HG03159 (cell line): Measurements from ENCODE around the gene FGF14.
"Not testable (repeated sequence)": the region's sequence is repeated elsewhere in the genome, so short reads cannot be mapped to it uniquely, and the experiment has no call there.

Experiments used
- ATAC-seq: cut with Tn5 transposase; IDR thresholded peaks from one replicate; pipeline ENCODE4 v1.9.1; 2021; ENCODE audit warnings: mild to moderate bottlenecking, moderate library complexity; ENCODE audit not compliant: unreplicated experiment

FGF14 gene

DNA sequence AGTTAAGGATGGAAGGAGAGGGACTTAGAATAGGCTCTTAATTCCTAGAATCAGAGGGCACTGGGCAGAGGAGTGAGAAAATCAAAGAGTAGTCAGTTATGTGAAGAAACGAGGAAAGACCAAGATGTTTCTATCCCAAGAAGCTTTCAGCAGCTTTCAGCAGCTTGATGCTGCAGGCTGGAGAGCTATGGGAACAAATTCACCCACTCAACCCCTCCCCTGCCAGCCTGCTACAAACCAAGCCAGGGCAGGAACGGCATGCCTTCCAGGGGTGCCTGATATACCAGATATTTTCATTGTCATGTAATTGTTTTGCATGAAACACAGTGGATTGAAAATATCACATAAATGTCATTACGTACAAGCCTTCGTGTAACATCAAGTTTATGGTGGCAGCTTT lies 262.2 kb downstream of the FGF14 start:
- ATAC-seq, result no peak

DNA sequence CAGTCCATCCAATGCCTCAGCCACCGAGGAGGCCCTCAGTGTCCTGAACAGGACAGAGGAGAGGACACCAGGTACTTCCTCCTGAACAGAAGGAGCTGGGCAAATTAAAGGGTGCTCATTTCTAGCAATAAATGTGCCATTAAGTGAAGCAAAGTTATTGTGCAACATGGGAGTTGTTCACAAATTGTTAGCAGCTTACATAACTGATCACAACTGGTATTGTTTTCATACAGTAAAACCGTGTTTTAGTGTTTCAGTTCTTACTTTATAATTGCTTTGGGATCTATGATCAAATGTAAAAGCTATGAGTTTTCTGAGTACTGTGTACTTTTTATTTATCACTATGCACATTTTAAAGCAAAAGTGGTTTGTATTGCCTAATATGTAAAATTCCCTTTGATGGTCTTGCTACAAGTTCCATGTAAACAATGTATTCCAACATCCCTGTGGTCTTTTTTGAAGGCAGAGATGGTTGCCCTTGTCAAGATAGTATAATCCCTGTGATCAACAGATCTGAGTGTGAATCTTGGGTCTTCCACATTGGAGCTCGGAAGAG lies 263.1 kb downstream of the FGF14 start:
- no peak for ATAC-seq

DNA sequence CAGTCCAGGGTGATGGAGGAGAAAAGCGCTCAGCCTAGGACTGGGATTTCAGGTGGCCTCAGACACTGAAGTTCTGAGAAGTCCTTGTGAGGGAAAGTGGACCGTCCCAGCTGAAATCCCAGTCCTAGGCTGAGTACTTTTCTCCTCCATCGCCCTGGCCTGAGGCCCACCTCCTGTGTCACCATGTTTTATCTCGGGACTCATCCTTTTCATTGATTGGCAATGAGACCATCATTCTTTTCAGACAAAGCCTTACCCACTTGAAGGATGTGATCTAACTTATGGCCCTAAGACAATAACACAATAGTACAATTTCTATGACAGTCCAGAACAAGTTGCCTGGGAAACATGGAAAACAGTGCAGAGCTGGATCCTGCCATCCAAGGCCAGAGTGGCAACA lies 263.9 kb downstream of the FGF14 start:
- not testable (repeated sequence) for ATAC-seq

DNA sequence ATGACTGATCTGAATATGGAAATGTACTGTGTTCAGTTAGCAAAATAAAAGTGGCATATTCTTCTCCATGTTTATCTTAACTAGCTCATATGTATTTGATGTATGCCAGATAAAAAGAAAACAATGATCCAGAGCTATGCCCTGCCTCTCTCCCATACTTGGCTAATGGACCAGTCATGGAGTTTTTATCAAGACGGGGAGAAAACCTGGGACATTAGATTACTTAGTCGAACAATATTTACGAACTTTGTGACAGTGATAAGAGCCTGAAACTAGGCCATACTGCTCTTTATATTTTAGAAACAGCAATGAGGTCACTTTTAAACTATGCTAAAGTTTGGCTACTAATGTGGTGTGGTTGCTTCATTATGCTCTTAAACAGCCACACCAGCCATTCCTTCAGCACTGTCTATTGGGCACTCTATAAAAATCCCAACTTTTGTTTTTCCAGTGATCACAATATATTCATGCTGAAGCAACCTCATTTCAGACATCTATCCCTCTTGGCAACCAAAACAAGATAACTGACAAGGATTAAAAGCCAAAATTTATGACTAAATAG lies 265.0 kb downstream of the FGF14 start:
- no peak for ATAC-seq

DNA sequence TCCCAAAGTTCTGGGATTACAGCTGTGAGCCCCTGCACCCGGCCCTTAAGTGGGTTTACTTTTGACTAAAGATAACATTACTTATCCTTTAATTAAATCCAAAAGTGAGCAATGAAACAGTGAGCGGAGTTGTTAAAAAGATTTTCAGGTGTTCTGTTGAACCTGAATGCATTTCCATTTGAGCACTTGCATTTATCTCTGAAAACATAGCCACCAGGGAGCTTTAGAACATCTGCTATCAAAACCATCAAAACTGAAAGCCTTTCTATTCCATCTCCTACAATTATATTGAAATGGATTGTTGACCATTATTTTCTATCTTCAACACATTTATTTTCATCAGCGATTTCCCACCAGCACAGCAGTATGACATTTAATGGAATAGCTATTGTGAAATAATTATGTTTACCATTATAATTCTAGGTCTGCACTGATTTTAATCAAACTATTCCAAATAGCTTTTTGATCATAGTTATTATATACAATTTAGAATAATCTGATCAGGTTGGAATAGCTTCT lies 269.0 kb downstream of the FGF14 start:
- no peak for ATAC-seq

DNA sequence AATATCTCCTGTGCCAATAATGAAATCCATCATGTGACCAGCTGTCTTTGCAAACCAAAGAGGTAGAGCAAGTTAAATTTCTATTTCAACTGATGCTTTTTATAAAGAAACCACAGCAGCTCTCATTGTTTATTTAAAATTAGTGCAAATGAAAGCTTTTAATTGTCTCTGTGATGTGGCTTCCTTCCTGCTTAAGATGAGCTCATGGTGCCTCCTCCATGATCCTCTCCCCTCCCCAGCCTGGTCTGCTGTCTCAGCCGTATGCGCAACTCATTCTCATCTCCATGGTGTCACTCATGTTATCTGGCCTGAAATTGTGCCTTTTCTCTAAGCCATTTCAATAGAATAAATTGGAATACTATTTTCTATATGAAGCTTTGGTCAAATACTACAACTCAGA lies 270.6 kb downstream of the FGF14 start:
- ATAC-seq, result no peak

DNA sequence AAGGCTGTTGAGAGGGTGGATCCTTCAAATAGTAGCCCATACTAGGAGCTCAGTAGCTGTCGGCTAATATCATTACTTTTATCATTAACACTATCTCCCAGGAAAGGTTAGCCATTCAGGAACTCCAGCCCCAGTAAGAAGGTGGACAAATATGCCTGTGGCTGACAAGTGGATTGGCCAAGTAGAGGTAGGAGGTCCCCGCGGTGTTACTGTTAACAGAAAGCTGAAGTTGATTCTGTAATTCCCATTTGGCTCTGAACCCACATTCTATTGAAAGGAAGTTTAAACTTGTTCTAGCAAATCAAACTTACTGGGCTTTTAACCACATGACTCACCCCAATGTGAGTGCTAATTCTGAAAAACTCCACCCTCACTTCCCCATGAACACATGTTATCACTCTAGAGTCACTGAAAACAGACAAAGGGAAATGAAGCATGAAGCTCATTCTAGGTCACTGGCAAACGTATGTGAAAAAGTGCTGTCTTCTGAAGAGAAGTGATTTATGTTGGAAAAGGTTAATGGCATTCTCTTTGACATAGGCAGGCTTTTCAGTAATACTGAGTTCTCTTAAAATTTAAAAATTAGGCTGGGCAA lies 273.5 kb downstream of the FGF14 start:
- ATAC-seq, result no peak

DNA sequence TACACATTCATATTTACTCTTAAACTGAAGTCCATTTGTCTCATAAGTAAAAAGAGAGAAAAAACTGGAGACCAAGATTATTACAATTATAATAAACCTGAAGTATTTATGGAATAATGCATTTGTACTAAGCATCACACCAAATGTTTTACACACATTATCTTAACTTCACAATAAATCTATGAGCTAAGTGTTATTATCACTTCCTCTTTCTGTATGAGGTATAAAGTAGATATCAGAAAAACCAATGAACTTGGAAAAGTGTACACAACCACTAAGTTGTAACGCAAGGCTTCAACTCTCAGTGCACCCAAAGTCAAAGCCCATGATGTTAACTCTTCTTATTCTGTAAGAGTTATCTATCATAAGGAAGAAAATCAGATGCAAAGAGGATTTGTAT lies 274.7 kb downstream of the FGF14 start:
- no peak for ATAC-seq

DNA sequence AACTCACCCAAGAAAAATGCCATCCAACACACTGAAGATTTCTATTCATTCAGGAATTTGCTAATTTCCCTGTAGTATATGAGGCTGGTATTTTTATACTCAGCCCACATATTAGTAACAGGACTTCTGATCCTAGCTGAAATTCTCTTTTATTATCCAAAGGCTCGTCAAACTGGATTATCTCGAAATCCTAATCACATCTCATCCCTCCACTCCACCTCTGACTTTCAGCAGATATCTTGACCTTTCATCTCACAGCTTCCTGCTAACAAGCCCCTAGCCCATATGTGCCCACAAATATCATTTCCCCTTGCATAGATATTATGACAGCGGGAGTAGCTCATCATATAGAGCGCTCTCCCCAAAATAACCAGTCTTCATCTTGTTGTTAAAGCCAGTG lies 279.7 kb downstream of the FGF14 start:
- ATAC-seq, result no peak

DNA sequence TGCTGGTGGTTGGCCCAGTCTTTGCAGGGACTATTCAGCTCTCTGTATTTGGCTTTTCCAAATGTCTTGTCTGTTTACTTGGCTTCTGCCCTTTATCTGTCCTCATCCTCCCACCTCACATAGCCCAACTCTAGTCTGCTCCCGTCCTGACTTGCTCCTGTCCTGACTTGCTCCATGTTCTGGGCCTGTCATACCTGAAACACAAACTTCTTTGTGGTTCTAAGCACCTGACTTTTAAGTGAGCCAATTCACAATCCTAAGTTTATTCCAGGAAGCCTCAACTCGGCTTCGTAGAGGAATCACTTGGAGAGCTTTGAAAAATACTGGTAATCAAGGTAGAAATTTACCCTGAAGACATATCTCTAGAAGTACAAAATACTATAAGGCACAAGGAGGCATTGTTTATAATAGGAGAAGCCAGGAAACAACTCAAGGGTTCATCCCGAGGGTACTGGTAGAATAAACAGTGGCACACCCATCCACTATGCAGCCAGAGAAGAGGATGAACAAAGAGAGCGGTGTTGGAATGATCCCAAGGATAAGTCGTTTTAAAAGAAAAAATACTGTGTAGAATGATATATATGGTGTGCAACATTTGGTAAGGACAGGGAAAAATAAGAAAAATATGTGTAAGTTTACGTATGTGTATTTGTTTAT lies 284.5 kb downstream of the FGF14 start:
- no peak for ATAC-seq

DNA sequence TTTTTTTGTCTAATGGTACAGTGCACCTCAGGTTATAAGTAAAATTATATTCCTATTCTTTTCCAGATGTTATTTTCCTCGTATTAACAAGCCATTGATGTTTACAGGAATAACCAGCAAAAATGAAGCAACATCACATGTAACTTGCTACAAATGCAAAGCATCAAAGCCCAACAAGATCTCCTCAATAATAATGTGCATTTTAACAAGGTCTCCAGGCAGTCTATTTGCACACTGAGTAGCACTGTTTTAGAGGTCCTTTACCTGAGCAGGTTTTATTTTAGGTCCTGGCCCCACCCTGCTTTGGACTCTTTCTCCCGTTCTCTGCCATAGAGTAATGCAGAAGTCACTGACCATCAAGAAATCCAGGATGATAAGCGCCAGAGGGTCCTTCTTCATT lies 298.4 kb downstream of the FGF14 start:
- no peak for ATAC-seq

DNA sequence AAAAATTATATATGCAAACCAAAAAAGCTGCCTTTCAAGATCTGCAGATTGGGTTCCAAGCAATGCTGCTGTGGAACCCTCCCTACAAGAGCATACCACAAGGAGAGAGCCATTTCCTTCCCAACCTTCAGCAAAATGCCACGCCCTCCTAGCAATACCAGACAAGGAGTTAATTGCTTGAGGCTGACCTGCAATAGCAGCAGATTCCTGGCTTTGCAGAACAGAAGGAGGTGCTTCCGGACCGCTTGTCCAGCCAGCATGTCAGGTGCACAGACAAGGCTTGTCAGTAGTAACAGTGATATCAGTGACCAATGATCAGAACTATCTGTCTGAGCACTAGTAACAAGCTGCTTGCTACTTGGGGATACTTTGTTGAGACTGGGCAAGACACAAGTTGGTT lies 301.6 kb downstream of the FGF14 start:
- ATAC-seq, result no peak

DNA sequence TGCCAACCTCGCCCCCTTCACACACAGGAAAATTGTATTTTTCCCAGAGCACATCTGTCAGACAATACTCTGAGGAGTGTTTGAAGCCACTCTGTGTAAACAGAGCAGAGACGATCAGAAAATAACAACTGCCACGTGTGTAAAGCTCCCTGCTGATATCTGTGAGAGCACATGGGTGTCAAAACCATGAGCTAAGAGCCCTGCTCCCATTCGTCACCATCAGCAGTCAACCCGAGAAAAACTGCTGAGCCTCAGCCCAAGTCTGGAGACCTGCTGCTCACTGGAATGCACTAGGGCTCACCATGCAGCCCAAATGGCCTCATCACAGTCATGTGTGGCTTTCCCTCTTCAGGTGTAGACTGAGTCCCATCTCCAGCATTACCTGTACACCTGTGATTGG lies 304.1 kb downstream of the FGF14 start:
- ATAC-seq, result no peak

DNA sequence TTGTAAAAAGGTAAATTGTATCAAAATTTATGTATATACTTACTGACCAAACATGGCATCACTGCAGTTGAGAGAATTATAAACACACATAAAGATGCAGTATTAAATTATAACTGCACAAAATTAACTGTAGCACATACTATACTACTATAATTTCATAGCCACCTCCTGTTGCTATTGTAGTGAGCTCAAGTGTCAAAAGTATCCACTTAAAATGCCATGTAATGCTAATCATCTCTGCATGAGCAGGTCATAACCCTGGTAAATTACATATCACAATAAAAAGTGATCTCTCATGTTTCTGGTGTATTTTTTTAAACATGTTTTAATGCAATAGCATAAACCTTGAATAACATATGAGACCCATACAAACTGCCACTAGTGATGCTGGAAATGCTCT lies 308.6 kb downstream of the FGF14 start:
- not testable (repeated sequence) for ATAC-seq

DNA sequence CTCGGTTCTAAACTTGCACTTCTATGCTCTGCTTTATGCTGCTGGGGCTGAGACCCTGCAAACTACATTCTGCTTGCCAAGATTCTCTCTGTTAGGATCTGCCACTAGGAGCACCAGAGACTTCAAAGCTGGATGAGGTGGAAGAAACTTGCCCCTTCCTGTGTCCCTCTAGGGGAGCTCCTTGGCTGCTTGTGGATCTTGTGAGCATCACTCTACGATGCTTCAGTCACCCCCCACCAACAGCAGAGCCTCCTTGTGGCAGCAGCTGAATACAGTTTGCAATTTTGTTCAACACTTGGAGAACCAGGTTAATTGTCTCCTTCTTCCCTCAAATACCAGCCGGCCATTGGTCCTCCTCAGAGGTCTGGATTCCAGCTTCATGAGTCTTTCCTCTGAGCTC lies 310.6 kb downstream of the FGF14 start:
- ATAC-seq, result no peak

DNA sequence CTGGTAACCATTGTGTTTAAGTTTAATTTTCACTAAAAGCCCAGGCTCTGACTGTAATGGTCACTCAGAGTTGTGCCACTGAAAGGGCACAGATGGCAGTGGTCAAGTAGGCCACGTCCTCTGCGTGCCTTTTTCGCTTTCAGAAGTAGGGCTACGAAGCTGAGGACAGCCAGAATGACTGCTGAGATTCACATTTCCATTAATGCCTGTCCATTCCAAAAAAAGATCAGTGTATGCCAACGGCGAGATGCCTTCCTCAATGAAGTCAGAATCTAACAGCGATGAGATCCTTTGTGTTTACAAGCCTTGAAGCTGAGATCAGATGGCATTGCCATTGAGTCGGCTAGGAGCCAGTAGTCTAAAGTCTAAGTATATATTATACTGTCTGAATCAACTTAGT lies 311.3 kb downstream of the FGF14 start:
- ATAC-seq, result no peak

DNA sequence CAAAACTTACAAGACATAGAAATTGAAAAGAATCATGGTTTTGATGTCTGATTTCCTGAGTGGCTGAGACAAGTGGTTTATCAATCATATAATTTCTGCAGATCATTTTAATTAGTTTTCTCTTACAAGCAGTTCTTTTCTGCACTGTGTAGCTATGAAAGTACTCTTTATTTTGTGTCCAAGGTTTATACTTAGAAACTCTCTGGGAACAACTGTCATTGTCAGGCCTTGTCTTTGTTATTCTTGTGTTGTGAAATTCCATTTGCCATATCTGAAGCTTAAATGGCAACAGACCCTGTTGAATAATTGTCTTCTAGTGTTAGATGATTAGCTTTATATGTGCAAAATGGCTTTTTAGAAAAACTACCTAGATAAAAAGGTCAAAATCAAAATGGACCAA lies 312.1 kb downstream of the FGF14 start:
- no peak for ATAC-seq

DNA sequence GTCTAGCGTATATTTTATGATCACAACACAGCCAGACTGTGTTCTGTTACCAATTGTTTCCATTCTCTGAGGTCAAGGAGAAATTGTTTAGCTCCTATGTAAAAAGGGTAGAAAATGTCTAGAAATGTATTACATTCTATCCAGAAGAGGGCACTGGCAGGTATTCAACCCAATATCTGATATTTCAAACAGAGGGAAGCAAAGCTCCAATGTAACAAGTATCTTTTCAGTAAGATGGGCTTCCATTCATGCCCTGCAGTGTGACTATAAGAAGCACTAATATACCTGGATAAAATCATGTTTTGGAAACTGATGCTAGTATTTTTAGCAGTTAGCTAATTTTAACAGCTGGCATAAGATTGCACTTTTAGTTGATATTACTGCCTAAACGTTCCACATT lies 312.7 kb downstream of the FGF14 start:
- ATAC-seq, result no peak

DNA sequence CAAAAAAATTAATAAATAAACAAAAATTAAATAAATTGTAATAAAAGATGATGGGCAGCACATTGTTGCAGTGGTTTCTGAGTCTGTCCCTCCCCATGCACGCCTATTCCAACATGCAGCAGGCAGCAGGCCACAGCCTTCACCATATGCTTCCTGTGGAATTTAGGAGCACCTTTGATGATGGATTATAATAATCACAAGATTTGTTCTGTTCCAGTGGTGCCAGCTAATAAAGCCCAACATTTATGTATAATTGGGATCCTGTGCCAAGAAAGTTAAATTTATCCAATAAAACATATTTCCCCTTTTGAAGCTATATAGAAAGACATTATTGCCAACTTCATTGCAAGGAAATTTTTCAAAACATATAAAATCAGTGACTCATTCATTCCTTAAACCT lies 328.6 kb downstream of the FGF14 start:
- no peak for ATAC-seq

DNA sequence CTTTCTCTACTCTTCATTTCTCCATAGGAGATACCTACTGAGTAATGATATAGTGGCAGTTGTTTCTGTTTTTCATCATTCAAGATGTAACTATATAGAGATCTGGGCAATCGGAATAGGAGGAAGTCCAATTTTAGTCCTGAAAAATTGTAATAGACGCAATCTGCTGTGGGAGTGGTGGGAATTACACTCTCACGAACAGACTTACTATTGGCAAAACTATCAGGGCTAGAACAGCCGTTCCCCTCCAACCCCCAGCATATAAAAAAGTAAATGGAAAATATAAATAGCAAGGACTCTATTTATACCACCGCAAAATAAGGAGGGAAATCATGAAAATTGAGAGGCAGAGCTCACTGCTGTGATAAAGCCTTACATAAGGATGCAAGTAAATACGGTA lies 330.1 kb downstream of the FGF14 start:
- no peak for ATAC-seq

DNA sequence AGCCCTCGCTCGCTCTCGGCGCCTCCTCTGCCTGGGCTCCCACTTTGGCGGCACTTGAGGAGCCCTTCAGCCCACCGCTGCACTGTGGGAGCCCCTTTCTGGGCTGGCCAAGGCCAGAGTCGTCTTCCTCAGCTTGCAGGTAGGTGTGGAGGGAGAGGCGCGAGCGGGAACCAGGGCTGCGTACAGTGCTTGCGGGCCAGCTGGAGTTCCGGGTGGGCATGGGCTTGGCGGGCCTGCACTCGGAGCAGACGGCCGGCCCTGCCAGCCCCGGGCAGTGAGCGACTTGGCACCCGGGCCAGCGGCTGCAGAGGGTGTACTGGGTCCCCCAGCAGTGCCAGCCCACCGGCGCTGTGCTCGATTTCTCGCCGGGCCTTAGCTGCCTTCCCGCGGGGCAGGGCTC lies 333.5 kb downstream of the FGF14 start:
- not testable (repeated sequence) for ATAC-seq

DNA sequence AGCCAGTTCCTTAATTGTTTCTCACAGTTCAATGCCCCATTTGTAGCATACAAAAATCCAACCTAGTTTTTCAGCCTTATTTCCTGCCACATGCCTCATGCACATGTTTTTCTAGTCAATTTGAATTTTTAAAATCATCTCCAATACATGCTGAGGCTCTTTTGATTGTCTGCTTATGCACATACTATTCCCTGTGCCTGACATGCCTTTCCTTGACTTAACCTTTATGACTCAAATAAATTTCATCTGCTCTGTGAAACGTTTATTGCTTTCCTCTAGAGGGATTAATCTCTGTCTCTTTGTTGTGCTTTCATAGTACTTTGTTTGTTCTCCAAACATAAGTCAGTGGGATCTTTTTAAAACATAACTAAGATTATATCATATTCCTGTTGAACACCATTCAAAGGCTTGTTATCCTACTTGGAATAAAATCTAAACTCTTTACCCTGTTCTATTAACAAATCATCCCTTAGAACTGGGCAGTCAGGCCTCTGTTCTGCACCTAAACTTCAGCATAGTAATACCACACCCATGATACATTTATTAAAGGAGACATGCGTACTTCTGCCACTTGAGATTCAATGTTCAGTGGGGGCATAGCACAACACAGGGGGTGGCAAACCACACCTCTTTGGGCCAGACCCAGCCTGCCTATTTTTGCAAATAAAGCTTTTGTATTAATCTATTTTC lies 346.6 kb downstream of the FGF14 start:
- no peak for ATAC-seq
